H9 (cell line): ENCODE data around the gene CLCN2. TPM values are rescaled to one million over a fixed set of nuclear protein-coding genes. Genes with fewer than 3 reads are reported as not detected.

ENCODE experiments used
- DNase-seq: peaks from one replicate; pipeline ENCODE4 v3.0.0-alpha.2; 2017
- H2AFZ ChIP-seq: one replicate; pipeline ENCODE4 v1.6.1; 2013; ENCODE audit warnings: mild to moderate bottlenecking, low read length, control low read depth, moderate library complexity
- H2AK5ac ChIP-seq: 2 replicates; pipeline ENCODE4 v1.6.1; 2013; ENCODE audit warnings: low read length, control low read depth, mixed read lengths; ENCODE audit not compliant: insufficient read length
- H2BK120ac ChIP-seq: one replicate; pipeline ENCODE4 v1.6.1; 2013; ENCODE audit warnings: low read depth, mild to moderate bottlenecking, low read length, control low read depth, inconsistent platforms; ENCODE audit not compliant: poor library complexity, severe bottlenecking
- H2BK12ac ChIP-seq: 2 replicates; pipeline ENCODE4 v1.6.1; 2013; ENCODE audit warnings: low read length, control low read depth, mixed read lengths, low read depth; ENCODE audit not compliant: insufficient read length
- H2BK15ac ChIP-seq: 2 replicates; pipeline ENCODE4 v1.6.1; 2013; ENCODE audit warnings: low read depth, low read length, control low read depth
- H2BK20ac ChIP-seq: one replicate; pipeline ENCODE4 v1.6.1; 2013; ENCODE audit warnings: low read depth, mild to moderate bottlenecking, low read length, control low read depth, inconsistent platforms; ENCODE audit not compliant: poor library complexity, severe bottlenecking
- H2BK5ac ChIP-seq: 2 replicates; pipeline ENCODE4 v1.6.1; 2013; ENCODE audit warnings: low read length, control low read depth, mixed read lengths; ENCODE audit not compliant: insufficient read length
- H3K14ac ChIP-seq: 2 replicates; pipeline ENCODE4 v1.6.1; 2013; ENCODE audit warnings: low read length, control low read depth; ENCODE audit not compliant: insufficient read depth
- H3K18ac ChIP-seq: 2 replicates; pipeline ENCODE4 v1.6.1; 2013; ENCODE audit warnings: low read depth, mild to moderate bottlenecking, mixed read lengths, low read length, control low read depth; ENCODE audit not compliant: insufficient read length
- H3K23ac ChIP-seq: 2 replicates; pipeline ENCODE4 v1.6.1; 2013; ENCODE audit warnings: low read length, control low read depth, mixed read lengths, low read depth; ENCODE audit not compliant: insufficient read length
- H3K23me2 ChIP-seq: 2 replicates; pipeline ENCODE4 v1.6.1; 2013; ENCODE audit warnings: low read depth, mild to moderate bottlenecking, mixed read lengths, low read length, control low read depth; ENCODE audit not compliant: insufficient read length, poor library complexity, severe bottlenecking
- H3K27ac ChIP-seq: 2 replicates; pipeline ENCODE4 v1.5.1; 2013; ENCODE audit warnings: low read length, control low read depth, mixed read lengths, low read depth; ENCODE audit not compliant: insufficient read length
- H3K27me3 ChIP-seq: 2 replicates; pipeline ENCODE4 v1.6.1; 2013; ENCODE audit warnings: low read length, control low read depth, inconsistent platforms; ENCODE audit not compliant: insufficient read depth
- H3K4ac ChIP-seq: 2 replicates; pipeline ENCODE4 v1.6.1; 2013; ENCODE audit warnings: low read depth, mild to moderate bottlenecking, control low read depth, inconsistent platforms, low read length, moderate library complexity
- H3K4me1 ChIP-seq: 2 replicates; pipeline ENCODE4 v1.6.1; 2013; ENCODE audit warnings: low read length, control low read depth, inconsistent platforms; ENCODE audit not compliant: insufficient read depth
- H3K4me2 ChIP-seq: 2 replicates; pipeline ENCODE4 v1.6.1; 2013; ENCODE audit warnings: low read length, control low read depth, mixed read lengths; ENCODE audit not compliant: insufficient read length, insufficient read depth
- H3K56ac ChIP-seq: 2 replicates; pipeline ENCODE4 v1.6.1; 2013; ENCODE audit warnings: low read depth, mild to moderate bottlenecking, mixed read lengths, low read length, control low read depth; ENCODE audit not compliant: insufficient read length
- H3K79me1 ChIP-seq: 2 replicates; pipeline ENCODE4 v1.6.1; 2013; ENCODE audit warnings: low read depth, mild to moderate bottlenecking, moderate library complexity, low read length, control low read depth, inconsistent platforms; ENCODE audit not compliant: insufficient read depth, poor library complexity, severe bottlenecking
- H3K79me2 ChIP-seq: 2 replicates; pipeline ENCODE4 v1.6.1; 2013; ENCODE audit warnings: low read length, control low read depth, inconsistent platforms; ENCODE audit not compliant: insufficient read depth
- H3K9ac ChIP-seq: 2 replicates; pipeline ENCODE4 v1.6.1; 2013; ENCODE audit warnings: low read length, control low read depth, mixed read lengths; ENCODE audit not compliant: insufficient read length; ENCODE audit errors: extremely low read depth
- H3K9me3 ChIP-seq: one replicate; pipeline ENCODE4 v1.6.1; 2013; ENCODE audit warnings: low read depth, low read length, inconsistent platforms; ENCODE audit not compliant: control insufficient read depth
- H3T11ph ChIP-seq: one replicate; pipeline ENCODE4 v1.6.1; 2013; ENCODE audit warnings: mild to moderate bottlenecking, low read length, control low read depth, inconsistent platforms
- H4K20me1 ChIP-seq: one replicate; pipeline ENCODE4 v1.6.1; 2013; ENCODE audit not compliant: control insufficient read depth, insufficient read length, insufficient read depth
- H4K5ac ChIP-seq: 2 replicates; pipeline ENCODE4 v1.6.1; 2013; ENCODE audit warnings: low read depth, mild to moderate bottlenecking, mixed read lengths, low read length, control low read depth; ENCODE audit not compliant: insufficient read length
- H4K8ac ChIP-seq: replicated peaks from 2 replicates; pipeline ENCODE4 v1.6.1; 2013; ENCODE audit warnings: low read length, control low read depth, mixed read lengths, low read depth; ENCODE audit not compliant: insufficient read length
- H4K91ac ChIP-seq: 2 replicates; pipeline ENCODE4 v1.6.1; 2013; ENCODE audit warnings: low read depth, mild to moderate bottlenecking, moderate library complexity, mixed read lengths, low read length, control low read depth; ENCODE audit not compliant: insufficient read length
- H3K27ac Mint-ChIP-seq, 3 experiments: 2 replicates in 2 of 3; 3 replicates in 1 of 3; pipeline ENCODE4 v1.8.0; 2020 to 2021; ENCODE audit warnings: mixed read lengths in 3 of 3, mild to moderate bottlenecking in 1 of 3, moderate library complexity in 1 of 3
- H3K27me3 Mint-ChIP-seq: 2 replicates; pipeline ENCODE4 v1.8.0; 2021; ENCODE audit warnings: low read depth, mild to moderate bottlenecking, moderate library complexity, mixed read lengths
- H3K36me3 Mint-ChIP-seq, 3 experiments: 2 replicates in 2 of 3; 3 replicates in 1 of 3; pipeline ENCODE4 v1.8.0; 2020 to 2021; ENCODE audit warnings: low read depth in 3 of 3, mixed read lengths in 3 of 3; ENCODE audit not compliant: insufficient read depth in 1 of 3
- H3K4me1 Mint-ChIP-seq, 2 experiments: 2 replicates each; pipeline ENCODE4 v1.8.0; 2020; ENCODE audit warnings: mixed read lengths in 2 of 2
- H3K4me3 Mint-ChIP-seq, 2 experiments: 2 replicates in 1 of 2; 3 replicates in 1 of 2; pipeline ENCODE4 v1.8.0; 2020 to 2021; ENCODE audit warnings: mild to moderate bottlenecking in 2 of 2, mixed read lengths in 2 of 2, moderate library complexity in 1 of 2
- H3K9me3 Mint-ChIP-seq, 2 experiments: 2 replicates in 1 of 2; 3 replicates in 1 of 2; pipeline ENCODE4 v1.8.0; 2020; ENCODE audit warnings: mild to moderate bottlenecking in 2 of 2, mixed read lengths in 2 of 2, moderate library complexity in 1 of 2
- CTCF ChIP-seq: fragments of 200-600 bp; sonication (generic); conservative IDR thresholded peaks from 3 replicates; pipeline ENCODE4 v1.8.0; 2021; ENCODE audit warnings: antibody characterized with exemption, mild to moderate bottlenecking
- WGBS: extraction: QIAGEN DNeasy Blood & Tissue Kit; methylation state at CpG from one replicate; pipeline ENCODE4 v1.1.7; 2013; ENCODE audit warnings: missing lambda C conversion rate, low lambda C conversion rate, mixed read lengths; ENCODE audit not compliant: insufficient read length; ENCODE audit errors: extremely low coverage; 5-methylcytosine and 5-hydroxymethylcytosine counted together
- total RNA-seq: library from RNA; stranded (reverse); gene quantifications from 2 replicates; pipeline ENCODE4 v1.2.1, GENCODE V29; 2021

Gene CLCN2
- total RNA-seq, 1 experiment from 2014 or later = 17.2 TPM

GRCh38 chr3:184386047-184386806 is 24.8 kb upstream of the CLCN2 start:
- TF ChIP-seq CTCF = no peak
- Histone ChIP-seq H3K18ac (no peak overlapping the region), H3T11ph (no peak overlapping the region), H3K79me2 (no peaks in the 10 kb centered on the region), H3K4me2 (no peak overlapping the region), H3K9ac (no peak overlapping the region), H3K23me2 (peaks cover 3% of the 10 kb centered on the region), H2BK12ac (no peak overlapping the region), H4K20me1 (no peaks in the 10 kb centered on the region), H2AK5ac (no peak overlapping the region), H3K4me1 (no peaks in the 10 kb centered on the region), H3K4ac (no peak overlapping the region), H3K27ac (no peak overlapping the region), H4K91ac (no peak overlapping the region), H3K14ac (no peak overlapping the region), H3K56ac (no peak overlapping the region), H2AFZ (no peak overlapping the region), H2BK20ac (no peak overlapping the region), H4K5ac (no peak overlapping the region), H2BK120ac (no peak overlapping the region), H2BK15ac (no peak overlapping the region), H2BK5ac (no peak overlapping the region), H3K79me1 (no peaks in the 10 kb centered on the region), H3K23ac (no peak overlapping the region), H3K9me3 (no peaks in the 10 kb centered on the region), H4K8ac (no peak overlapping the region), H3K27me3 (peaks cover 16% of the 10 kb centered on the region; the same call in 1 of the 2 replicates)
- DNase-seq = peak; percentile 46
- no CpG with 5 or more reads among the region's 37 CpGs for WGBS
- peaks cover 4 to 6% of the 10 kb centered on the region in 2 experiments; a peak in 3 of 4 replicates for H3K4me1 Mint-ChIP-seq
- H3K27me3 Mint-ChIP-seq = peaks cover 53% of the 10 kb centered on the region
- no peaks in the 10 kb centered on the region for H3K36me3 Mint-ChIP-seq
- H3K27ac Mint-ChIP-seq = no peak overlapping the region
- no peak overlapping the region for H3K4me3 Mint-ChIP-seq
- peaks cover 0 to 3% of the 10 kb centered on the region in 2 experiments; a peak in 2 of 5 replicates for H3K9me3 Mint-ChIP-seq
